ENCODE data around the gene TOR3A.

Gene TOR3A

GRCh38 chr1:179048339-179049124 lies 33.3 kb upstream of the TOR3A start:
- no peak overlapping the region for H3K27ac ChIP-seq (ENCODE audit: low read length)
- peaks cover 6% of the 10 kb centered on the region for H3K36me3 ChIP-seq (replicated peaks; ENCODE audit: low read depth, low read length)
- H3K4me3 ChIP-seq (ENCODE audit: low read length) = no peak overlapping the region
- no peaks in the 10 kb centered on the region for H3K27me3 ChIP-seq (ENCODE audit: low read depth, low read length)
- H2AFZ ChIP-seq (ENCODE audit: low read depth, low read length) = no peak overlapping the region
- no peak for TF ChIP-seq CTCF (IDR thresholded peaks at IDR 0.05; ENCODE audit: low read depth, low read length)
- TF ChIP-seq EZH2phosphoT487 (IDR thresholded peaks at IDR 0.05; ENCODE audit: low read depth) = no peak
- no peak overlapping the region for H3K9ac ChIP-seq (ENCODE audit: low read length)
- H4K20me1 ChIP-seq (ENCODE audit: insufficient read depth, low read length) = no peaks in the 10 kb centered on the region
- H3K9me3 ChIP-seq (ENCODE audit: insufficient read depth, low read length) = no peaks in the 10 kb centered on the region
- H3K79me2 ChIP-seq (ENCODE audit: low read length) = peaks cover 3% of the 10 kb centered on the region
- no peaks in the 10 kb centered on the region for H3K4me1 ChIP-seq (ENCODE audit: low read length)
- H3K4me2 ChIP-seq (ENCODE audit: low read length) = no peak overlapping the region

GRCh38 chr1:179052776-179053175 lies 29.1 kb upstream of the TOR3A start:
- Histone ChIP-seq H3K36me3 (replicated peaks; ENCODE audit: low read depth, low read length) (peaks cover 15% of the 10 kb centered on the region), H3K4me2 (ENCODE audit: low read length) (no peak overlapping the region), H3K27me3 (ENCODE audit: low read depth, low read length) (no peaks in the 10 kb centered on the region), H3K9me3 (ENCODE audit: insufficient read depth, low read length) (no peaks in the 10 kb centered on the region), H3K4me3 (ENCODE audit: low read length) (no peak overlapping the region), H3K27ac (ENCODE audit: low read length) (no peak overlapping the region), H3K9ac (ENCODE audit: low read length) (no peak overlapping the region), H3K79me2 (ENCODE audit: low read length) (no peaks in the 10 kb centered on the region), H2AFZ (ENCODE audit: low read depth, low read length) (no peak overlapping the region), H4K20me1 (ENCODE audit: insufficient read depth, low read length) (no peaks in the 10 kb centered on the region), H3K4me1 (ENCODE audit: low read length) (no peaks in the 10 kb centered on the region)
- TF ChIP-seq EZH2phosphoT487 (IDR thresholded peaks at IDR 0.05; ENCODE audit: low read depth) = no peak
- TF ChIP-seq CTCF (IDR thresholded peaks at IDR 0.05; ENCODE audit: low read depth, low read length) = no peak

DNA sequence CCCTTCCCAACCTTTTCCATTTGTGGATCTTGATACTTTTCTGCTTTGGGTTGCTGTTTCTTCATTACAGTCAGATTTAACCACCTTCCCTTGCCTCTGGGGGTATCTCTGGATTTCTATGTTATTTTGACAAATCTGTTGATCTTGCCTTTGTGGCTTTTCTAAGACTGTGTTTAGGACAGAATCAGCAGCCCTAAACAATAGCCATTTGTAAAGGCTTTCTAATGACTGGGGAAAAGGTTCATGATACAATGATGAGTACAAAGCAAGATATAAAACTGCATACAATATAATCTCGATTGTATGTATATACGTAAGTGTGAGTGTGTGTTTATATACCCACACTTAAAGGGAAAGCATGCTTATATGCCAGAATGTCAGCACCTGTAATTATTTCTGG lies 28.4 kb upstream of the TOR3A start:
- H3K27me3 ChIP-seq (ENCODE audit: low read depth, low read length) = no peaks in the 10 kb centered on the region

DNA sequence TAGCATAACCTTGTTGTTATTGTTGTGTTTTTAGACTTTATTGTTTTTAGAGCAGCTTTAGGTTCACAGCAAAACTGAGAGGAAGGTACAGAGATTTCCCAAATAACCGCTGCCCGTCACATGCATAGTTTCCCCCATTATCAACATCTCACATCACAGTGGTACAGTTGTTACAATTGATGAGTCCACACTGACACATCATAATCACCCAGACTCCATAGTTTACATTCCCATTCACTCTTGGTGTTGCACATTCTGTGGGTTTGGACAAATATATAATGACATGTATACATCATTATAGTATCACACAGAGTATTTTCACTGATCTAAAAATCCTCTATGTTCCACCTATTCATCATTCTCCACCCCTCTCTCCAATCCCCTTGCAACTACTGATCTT lies 25.9 kb upstream of the TOR3A start:
- H3K4me2 ChIP-seq (ENCODE audit: low read length) = no peak overlapping the region
- H3K4me3 ChIP-seq (ENCODE audit: low read length) = no peak overlapping the region
- no peak for TF ChIP-seq CTCF (IDR thresholded peaks at IDR 0.05; ENCODE audit: low read depth, low read length)
- no peak for TF ChIP-seq EZH2phosphoT487 (IDR thresholded peaks at IDR 0.05; ENCODE audit: low read depth)

More for the DNA sequence above, 28.4 kb upstream of the TOR3A start:
- Histone ChIP-seq H3K4me2 (ENCODE audit: low read length) (no peak overlapping the region), H3K9ac (ENCODE audit: low read length) (no peak overlapping the region), H3K9me3 (ENCODE audit: insufficient read depth, low read length) (no peaks in the 10 kb centered on the region), H3K36me3 (replicated peaks; ENCODE audit: low read depth, low read length) (peaks cover 15% of the 10 kb centered on the region), H3K4me1 (ENCODE audit: low read length) (no peaks in the 10 kb centered on the region), H3K79me2 (ENCODE audit: low read length) (no peaks in the 10 kb centered on the region), H4K20me1 (ENCODE audit: insufficient read depth, low read length) (no peaks in the 10 kb centered on the region), H3K27ac (ENCODE audit: low read length) (no peak overlapping the region), H3K4me3 (ENCODE audit: low read length) (no peak overlapping the region), H2AFZ (ENCODE audit: low read depth, low read length) (no peak overlapping the region)
- no peak for TF ChIP-seq CTCF (IDR thresholded peaks at IDR 0.05; ENCODE audit: low read depth, low read length)
- TF ChIP-seq EZH2phosphoT487 (IDR thresholded peaks at IDR 0.05; ENCODE audit: low read depth) = no peak

More for the DNA sequence above, 25.9 kb upstream of the TOR3A start:
- H2AFZ ChIP-seq (ENCODE audit: low read depth, low read length) = no peak overlapping the region
- no peaks in the 10 kb centered on the region for H3K27me3 ChIP-seq (ENCODE audit: low read depth, low read length)
- peaks cover 15% of the 10 kb centered on the region for H3K36me3 ChIP-seq (replicated peaks; ENCODE audit: low read depth, low read length)
- H4K20me1 ChIP-seq (ENCODE audit: insufficient read depth, low read length) = no peaks in the 10 kb centered on the region
- no peaks in the 10 kb centered on the region for H3K4me1 ChIP-seq (ENCODE audit: low read length)
- H3K9me3 ChIP-seq (ENCODE audit: insufficient read depth, low read length) = no peaks in the 10 kb centered on the region
- H3K27ac ChIP-seq (ENCODE audit: low read length) = no peak overlapping the region
- no peak overlapping the region for H3K9ac ChIP-seq (ENCODE audit: low read length)
- H3K79me2 ChIP-seq (ENCODE audit: low read length) = no peaks in the 10 kb centered on the region

Data from OCI-LY3 (cell line).